Measurements from ENCODE around the gene SLC25A26.

GRCh38 chr3:66336333-66336766 lies 115.5 kb downstream of the SLC25A26 start:
- TF ChIP-seq ZNF274 (IDR thresholded peaks at IDR 0.05; ENCODE audit: low read depth, low read length) (no peak), YY1 (IDR thresholded peaks at IDR 0.05; ENCODE audit: insufficient read depth, insufficient read length) (no peak)
